HL-60 (cell line): ENCODE results near the gene CT47A1.
"Not testable (repeated sequence)": the region's sequence is repeated elsewhere in the genome, so short reads cannot be mapped to it uniquely, and the experiment has no call there.

Source experiments
- DNase-seq, 2 experiments: peaks; one replicate each; pipeline ENCODE4 v3.0.0-alpha.2; 2010 to 2020; ENCODE audit warnings: low read depth in 1 of 2, low spot score in 1 of 2
- H3K27ac ChIP-seq: fragments of 250-450 bp; sonication (Bioruptor Pico); replicated peaks from 2 replicates; pipeline ENCODE4 v1.5.1; 2020; ENCODE audit warnings: mild to moderate bottlenecking, moderate library complexity
- H3K27me3 ChIP-seq: fragments of 250-450 bp; sonication (Bioruptor Pico); 2 replicates; pipeline ENCODE4 v1.5.1; 2021; ENCODE audit warnings: mild to moderate bottlenecking, moderate library complexity; ENCODE audit not compliant: insufficient read depth, poor library complexity, severe bottlenecking
- H3K4me3 ChIP-seq: replicated peaks from 2 replicates; pipeline ENCODE4 v1.5.1; 2011; ENCODE audit warnings: mild to moderate bottlenecking, control low read depth, low read length; ENCODE audit not compliant: insufficient read depth
- GABPA ChIP-seq: IDR thresholded peaks from 2 replicates; pipeline ENCODE4 v1.6.1; 2012; ENCODE audit warnings: low read depth
- POLR2AphosphoS5 ChIP-seq: IDR thresholded peaks from 2 replicates; pipeline ENCODE4 v1.6.1; 2012; ENCODE audit warnings: low read depth
- SPI1 ChIP-seq: IDR thresholded peaks from 2 replicates; pipeline ENCODE4 v1.6.1; 2012; ENCODE audit warnings: low read depth, mild to moderate bottlenecking, borderline replicate concordance
- long read RNA-seq: library from polyadenylated mRNA; unstranded; transcript quantifications from one replicate; pipeline ENCODE4 v2.0.0, GENCODE V29; 2020
- TF ChIP-seq, protein P1 (sequence below): IDR thresholded peaks from one replicate; pipeline ENCODE4 v1.5.1; 2011; ENCODE audit warnings: low read length, control low read depth, inconsistent platforms; ENCODE audit not compliant: insufficient read depth
- TF ChIP-seq, protein P2 (sequence below): IDR thresholded peaks from 2 replicates; pipeline ENCODE4 v1.6.1; 2012; ENCODE audit warnings: low read depth; ENCODE audit not compliant: insufficient replicate concordance

The CT47A1 gene
- long read RNA-seq: 0 reads

DNA sequence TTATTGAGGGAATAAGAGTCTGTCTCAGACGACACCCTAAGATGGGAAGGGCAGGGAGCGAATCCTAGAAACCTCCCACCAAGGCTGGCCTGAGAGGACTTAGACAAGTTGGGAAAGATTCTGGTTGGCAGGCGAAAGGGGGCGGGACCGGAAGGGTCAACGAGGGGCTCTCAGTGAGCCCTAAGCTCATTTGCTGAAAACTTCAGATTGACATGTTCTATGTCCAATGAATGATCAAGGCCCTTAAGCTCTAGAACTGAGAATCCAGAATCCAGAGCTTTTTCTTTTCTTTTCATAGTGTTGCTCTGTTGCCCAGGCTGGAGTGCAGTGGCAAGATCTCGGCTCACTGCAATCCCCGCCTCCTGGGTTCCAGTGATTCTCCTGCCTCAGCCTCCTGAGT lies at the start of gene CT47A1:
TSS of gene CT47A1 (minus strand) at position 101 of the 400 bp plus-strand sequence. CDS start 231 bp downstream, outside the sequence.
- not testable (repeated sequence) for H3K4me3 ChIP-seq, H3K27ac ChIP-seq, H3K27me3 ChIP-seq, DNase-seq

DNA sequence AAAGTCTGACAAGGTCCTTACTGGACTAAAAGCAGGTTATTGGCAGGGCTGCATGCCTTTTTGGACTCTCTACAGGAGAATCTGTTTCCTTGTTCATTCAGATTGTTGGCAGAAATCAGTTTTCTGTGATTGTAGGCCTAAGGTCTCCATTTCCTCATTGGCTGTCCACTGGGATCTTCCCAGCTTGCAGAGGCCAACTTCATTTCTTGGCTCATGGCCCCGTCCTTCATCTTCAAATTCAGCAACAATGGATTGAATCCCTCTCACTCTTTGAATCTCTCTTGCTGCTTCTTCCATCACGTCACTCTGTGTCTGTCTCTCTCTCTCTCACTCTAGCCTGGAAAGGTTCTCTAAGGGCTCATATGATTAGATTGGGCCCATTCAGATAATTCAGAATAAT lies 47.0 kb upstream of the CT47A1 start:
- no peak overlapping the region for H3K4me3 ChIP-seq
- H3K27me3 ChIP-seq: no peaks in the 10 kb centered on the region
- no peak overlapping the region for H3K27ac ChIP-seq
- TF ChIP-seq, protein P1, sequence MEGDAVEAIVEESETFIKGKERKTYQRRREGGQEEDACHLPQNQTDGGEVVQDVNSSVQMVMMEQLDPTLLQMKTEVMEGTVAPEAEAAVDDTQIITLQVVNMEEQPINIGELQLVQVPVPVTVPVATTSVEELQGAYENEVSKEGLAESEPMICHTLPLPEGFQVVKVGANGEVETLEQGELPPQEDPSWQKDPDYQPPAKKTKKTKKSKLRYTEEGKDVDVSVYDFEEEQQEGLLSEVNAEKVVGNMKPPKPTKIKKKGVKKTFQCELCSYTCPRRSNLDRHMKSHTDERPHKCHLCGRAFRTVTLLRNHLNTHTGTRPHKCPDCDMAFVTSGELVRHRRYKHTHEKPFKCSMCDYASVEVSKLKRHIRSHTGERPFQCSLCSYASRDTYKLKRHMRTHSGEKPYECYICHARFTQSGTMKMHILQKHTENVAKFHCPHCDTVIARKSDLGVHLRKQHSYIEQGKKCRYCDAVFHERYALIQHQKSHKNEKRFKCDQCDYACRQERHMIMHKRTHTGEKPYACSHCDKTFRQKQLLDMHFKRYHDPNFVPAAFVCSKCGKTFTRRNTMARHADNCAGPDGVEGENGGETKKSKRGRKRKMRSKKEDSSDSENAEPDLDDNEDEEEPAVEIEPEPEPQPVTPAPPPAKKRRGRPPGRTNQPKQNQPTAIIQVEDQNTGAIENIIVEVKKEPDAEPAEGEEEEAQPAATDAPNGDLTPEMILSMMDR: no peak
- no peak for TF ChIP-seq GABPA
- TF ChIP-seq SPI1: no peak
- TF ChIP-seq, protein P2, sequence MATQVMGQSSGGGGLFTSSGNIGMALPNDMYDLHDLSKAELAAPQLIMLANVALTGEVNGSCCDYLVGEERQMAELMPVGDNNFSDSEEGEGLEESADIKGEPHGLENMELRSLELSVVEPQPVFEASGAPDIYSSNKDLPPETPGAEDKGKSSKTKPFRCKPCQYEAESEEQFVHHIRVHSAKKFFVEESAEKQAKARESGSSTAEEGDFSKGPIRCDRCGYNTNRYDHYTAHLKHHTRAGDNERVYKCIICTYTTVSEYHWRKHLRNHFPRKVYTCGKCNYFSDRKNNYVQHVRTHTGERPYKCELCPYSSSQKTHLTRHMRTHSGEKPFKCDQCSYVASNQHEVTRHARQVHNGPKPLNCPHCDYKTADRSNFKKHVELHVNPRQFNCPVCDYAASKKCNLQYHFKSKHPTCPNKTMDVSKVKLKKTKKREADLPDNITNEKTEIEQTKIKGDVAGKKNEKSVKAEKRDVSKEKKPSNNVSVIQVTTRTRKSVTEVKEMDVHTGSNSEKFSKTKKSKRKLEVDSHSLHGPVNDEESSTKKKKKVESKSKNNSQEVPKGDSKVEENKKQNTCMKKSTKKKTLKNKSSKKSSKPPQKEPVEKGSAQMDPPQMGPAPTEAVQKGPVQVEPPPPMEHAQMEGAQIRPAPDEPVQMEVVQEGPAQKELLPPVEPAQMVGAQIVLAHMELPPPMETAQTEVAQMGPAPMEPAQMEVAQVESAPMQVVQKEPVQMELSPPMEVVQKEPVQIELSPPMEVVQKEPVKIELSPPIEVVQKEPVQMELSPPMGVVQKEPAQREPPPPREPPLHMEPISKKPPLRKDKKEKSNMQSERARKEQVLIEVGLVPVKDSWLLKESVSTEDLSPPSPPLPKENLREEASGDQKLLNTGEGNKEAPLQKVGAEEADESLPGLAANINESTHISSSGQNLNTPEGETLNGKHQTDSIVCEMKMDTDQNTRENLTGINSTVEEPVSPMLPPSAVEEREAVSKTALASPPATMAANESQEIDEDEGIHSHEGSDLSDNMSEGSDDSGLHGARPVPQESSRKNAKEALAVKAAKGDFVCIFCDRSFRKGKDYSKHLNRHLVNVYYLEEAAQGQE: no peak
- TF ChIP-seq POLR2AphosphoS5: no peak
- no peak for DNase-seq

DNA sequence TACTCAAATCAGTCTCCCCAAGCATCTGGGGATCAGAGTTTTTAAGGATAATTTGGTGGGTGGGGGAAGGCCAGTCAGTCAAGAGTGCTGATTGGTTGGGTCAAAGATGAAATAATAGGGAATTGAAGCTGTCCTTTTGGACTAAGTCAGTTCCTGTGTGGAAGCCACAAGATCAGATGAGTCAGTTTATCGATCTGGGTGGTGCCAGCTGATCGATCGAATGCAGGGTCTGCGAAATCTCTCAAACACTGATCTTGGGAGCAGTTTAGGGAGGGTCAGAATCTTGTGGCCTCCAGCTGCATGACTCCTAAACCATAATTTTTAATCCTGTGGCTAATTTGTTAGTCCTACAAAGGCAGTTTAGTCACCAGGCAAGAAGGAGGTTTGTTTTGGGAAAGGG lies 44.5 kb upstream of the CT47A1 start:
- H3K27me3 ChIP-seq: no peaks in the 10 kb centered on the region
- no peak overlapping the region for H3K27ac ChIP-seq
- TF ChIP-seq, protein P2: no peak
- TF ChIP-seq POLR2AphosphoS5: no peak
- TF ChIP-seq, protein P1: no peak
- TF ChIP-seq GABPA: no peak
- TF ChIP-seq SPI1: no peak
- DNase-seq: no peak
- no peak overlapping the region for H3K4me3 ChIP-seq

DNA sequence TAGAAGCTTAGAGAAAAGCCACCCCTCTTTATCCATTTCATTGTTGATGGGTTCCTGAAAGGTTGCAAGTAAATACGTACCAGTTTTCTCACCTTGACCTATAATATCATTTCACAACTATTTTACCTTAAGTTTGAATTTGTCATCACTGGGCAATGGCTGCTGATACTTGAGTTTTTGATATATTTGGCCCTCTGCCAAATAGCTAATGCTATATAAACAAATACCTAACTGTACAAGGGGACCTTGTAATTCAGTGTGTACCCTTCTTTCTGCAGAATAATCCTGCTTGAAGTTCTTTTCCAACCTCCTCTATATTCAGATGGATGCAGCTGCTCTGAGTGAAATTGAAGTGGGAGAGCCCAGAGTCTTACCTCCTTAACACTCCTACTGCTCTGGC lies 42.9 kb upstream of the CT47A1 start:
- DNase-seq: no peak
- TF ChIP-seq GABPA (no peak), POLR2AphosphoS5 (no peak)
- H3K27ac ChIP-seq: no peak overlapping the region
- no peaks in the 10 kb centered on the region for H3K27me3 ChIP-seq
- H3K4me3 ChIP-seq: no peak overlapping the region

DNA sequence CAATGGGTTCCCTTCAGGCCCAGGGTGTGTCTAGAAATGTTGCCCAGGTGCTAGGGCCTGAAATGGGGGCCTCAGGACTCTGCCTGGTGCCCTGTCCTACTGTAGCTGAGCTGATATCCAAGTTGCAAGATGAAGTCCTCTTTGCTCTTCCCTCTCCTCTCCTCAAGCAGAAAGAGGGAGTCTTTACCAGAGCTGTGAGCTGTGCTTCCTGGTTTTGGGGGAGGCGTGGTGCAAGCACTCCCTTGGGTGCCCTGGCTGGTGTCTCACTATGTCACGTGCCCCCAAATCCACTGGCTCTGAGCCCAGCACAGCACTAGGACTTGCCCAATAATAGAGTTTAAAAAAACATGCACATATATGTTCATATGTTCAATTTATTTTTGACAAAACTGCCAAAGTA lies 29.3 kb upstream of the CT47A1 start:
- Histone ChIP-seq H3K27ac (no peak overlapping the region), H3K27me3 (no peaks in the 10 kb centered on the region), H3K4me3 (no peak overlapping the region)
- TF ChIP-seq POLR2AphosphoS5 (no peak), SPI1 (no peak), GABPA (no peak)
- TF ChIP-seq, protein P2: no peak
- TF ChIP-seq, protein P1: no peak
- DNase-seq: peak in 1 of 2 experiments; percentile 1
